Measurements from ENCODE around the gene MAN1A2.
A peak's percentile ranks its signal among the peaks of the same experiment; 100 is the strongest.

The MAN1A2 gene

DNA sequence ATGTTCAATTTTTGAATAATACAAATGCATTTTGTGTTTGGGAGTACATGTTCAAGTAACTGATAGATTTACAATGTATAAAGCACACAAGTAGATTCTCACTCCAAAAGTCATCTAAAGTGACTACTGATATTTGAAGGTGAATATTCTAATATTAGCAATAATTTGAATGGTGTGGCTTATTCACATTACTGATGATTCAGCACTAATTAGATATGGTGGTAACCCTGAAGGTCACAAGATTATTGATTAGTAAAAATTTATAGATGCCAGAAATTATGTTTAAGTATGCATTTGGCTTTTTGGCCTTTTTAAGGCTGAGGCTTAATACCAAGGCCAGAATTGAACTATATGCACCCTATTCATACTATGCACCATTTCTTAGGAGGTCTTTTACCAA, 186.2 kb downstream of the MAN1A2 start:
- H3K9me2 ChIP-seq (replicated peaks; ENCODE audit: control insufficient read depth, low read length): no peaks in the 10 kb centered on the region
- H3K27ac ChIP-seq (ENCODE audit: low read depth, low read length): no peak overlapping the region
- no peaks in the 10 kb centered on the region for H4K20me1 ChIP-seq (ENCODE audit: control insufficient read depth, insufficient read depth, low read depth, low read length)
- H3K27me3 ChIP-seq (ENCODE audit: control insufficient read depth, low read length): no peaks in the 10 kb centered on the region
- no peaks in the 10 kb centered on the region for H3K9me3 ChIP-seq (ENCODE audit: control insufficient read depth, insufficient read depth, low read length)
- H3K4me2 ChIP-seq (ENCODE audit: low read length): no peak overlapping the region
- no peaks in the 10 kb centered on the region for H3K36me3 ChIP-seq (ENCODE audit: control insufficient read depth, low read length)
- peaks cover 13% of the 10 kb centered on the region for H3K4me1 ChIP-seq (ENCODE audit: control insufficient read depth, low read length)
- no peak overlapping the region for H3K4me3 ChIP-seq (ENCODE audit: low read length)
- no peak for TF ChIP-seq EZH2phosphoT487 (IDR thresholded peaks at IDR 0.05; ENCODE audit: borderline replicate concordance, low read length)
- TF ChIP-seq, protein P1, sequence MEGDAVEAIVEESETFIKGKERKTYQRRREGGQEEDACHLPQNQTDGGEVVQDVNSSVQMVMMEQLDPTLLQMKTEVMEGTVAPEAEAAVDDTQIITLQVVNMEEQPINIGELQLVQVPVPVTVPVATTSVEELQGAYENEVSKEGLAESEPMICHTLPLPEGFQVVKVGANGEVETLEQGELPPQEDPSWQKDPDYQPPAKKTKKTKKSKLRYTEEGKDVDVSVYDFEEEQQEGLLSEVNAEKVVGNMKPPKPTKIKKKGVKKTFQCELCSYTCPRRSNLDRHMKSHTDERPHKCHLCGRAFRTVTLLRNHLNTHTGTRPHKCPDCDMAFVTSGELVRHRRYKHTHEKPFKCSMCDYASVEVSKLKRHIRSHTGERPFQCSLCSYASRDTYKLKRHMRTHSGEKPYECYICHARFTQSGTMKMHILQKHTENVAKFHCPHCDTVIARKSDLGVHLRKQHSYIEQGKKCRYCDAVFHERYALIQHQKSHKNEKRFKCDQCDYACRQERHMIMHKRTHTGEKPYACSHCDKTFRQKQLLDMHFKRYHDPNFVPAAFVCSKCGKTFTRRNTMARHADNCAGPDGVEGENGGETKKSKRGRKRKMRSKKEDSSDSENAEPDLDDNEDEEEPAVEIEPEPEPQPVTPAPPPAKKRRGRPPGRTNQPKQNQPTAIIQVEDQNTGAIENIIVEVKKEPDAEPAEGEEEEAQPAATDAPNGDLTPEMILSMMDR (IDR thresholded peaks at IDR 0.05; ENCODE audit: low read depth, low read length, poor library complexity, severe bottlenecking): no peak
- H3K79me2 ChIP-seq (ENCODE audit: control insufficient read depth, low read length): no peaks in the 10 kb centered on the region
- H3F3A ChIP-seq (ENCODE audit: control insufficient read depth, insufficient read depth): 0 out of 2 replicates have a peak, but pooled peaks cover 2% of the 10 kb centered on the region

GRCh38 chr1:117555806-117556205, 188.6 kb downstream of the MAN1A2 start:
- TF ChIP-seq, protein P1 (IDR thresholded peaks at IDR 0.05; ENCODE audit: low read depth, low read length, poor library complexity, severe bottlenecking): no peak
- no peak for TF ChIP-seq EZH2phosphoT487 (IDR thresholded peaks at IDR 0.05; ENCODE audit: borderline replicate concordance, low read length)
- no peaks in the 10 kb centered on the region for H3K27me3 ChIP-seq (ENCODE audit: control insufficient read depth, low read length)
- H3K9me2 ChIP-seq (replicated peaks; ENCODE audit: control insufficient read depth, low read length): no peaks in the 10 kb centered on the region
- H3K4me3 ChIP-seq (ENCODE audit: low read length): no peak overlapping the region
- no peak overlapping the region for H3K27ac ChIP-seq (ENCODE audit: low read depth, low read length)
- no peaks in the 10 kb centered on the region for H3K79me2 ChIP-seq (ENCODE audit: control insufficient read depth, low read length)
- peak overlapping the region; percentile 26 for H3K4me2 ChIP-seq (ENCODE audit: low read length)
- H4K20me1 ChIP-seq (ENCODE audit: control insufficient read depth, insufficient read depth, low read depth, low read length): no peaks in the 10 kb centered on the region
- H3K36me3 ChIP-seq (ENCODE audit: control insufficient read depth, low read length): no peaks in the 10 kb centered on the region
- H3K4me1 ChIP-seq (ENCODE audit: control insufficient read depth, low read length): peaks cover 13% of the 10 kb centered on the region
- 0 out of 2 replicates have a peak, but pooled peaks cover 2% of the 10 kb centered on the region for H3F3A ChIP-seq (ENCODE audit: control insufficient read depth, insufficient read depth)
- no peaks in the 10 kb centered on the region for H3K9me3 ChIP-seq (ENCODE audit: control insufficient read depth, insufficient read depth, low read length)

GRCh38 chr1:117556341-117556740, 189.1 kb downstream of the MAN1A2 start:
- no peaks in the 10 kb centered on the region for H3K79me2 ChIP-seq (ENCODE audit: control insufficient read depth, low read length)

More at GRCh38 chr1:117556341-117556740, 189.1 kb downstream of the MAN1A2 start:
- Histone ChIP-seq H3K27me3 (ENCODE audit: control insufficient read depth, low read length) (no peaks in the 10 kb centered on the region), H3K4me2 (ENCODE audit: low read length) (peak overlapping the region; percentile 26), H3F3A (ENCODE audit: control insufficient read depth, insufficient read depth) (0 out of 2 replicates have a peak, but pooled peaks cover 2% of the 10 kb centered on the region), H3K27ac (ENCODE audit: low read depth, low read length) (no peak overlapping the region), H3K9me3 (ENCODE audit: control insufficient read depth, insufficient read depth, low read length) (no peaks in the 10 kb centered on the region), H3K4me1 (ENCODE audit: control insufficient read depth, low read length) (peaks cover 13% of the 10 kb centered on the region), H3K36me3 (ENCODE audit: control insufficient read depth, low read length) (no peaks in the 10 kb centered on the region), H3K4me3 (ENCODE audit: low read length) (no peak overlapping the region), H4K20me1 (ENCODE audit: control insufficient read depth, insufficient read depth, low read depth, low read length) (no peaks in the 10 kb centered on the region), H3K9me2 (replicated peaks; ENCODE audit: control insufficient read depth, low read length) (no peaks in the 10 kb centered on the region)
- TF ChIP-seq, protein P1 (IDR thresholded peaks at IDR 0.05; ENCODE audit: low read depth, low read length, poor library complexity, severe bottlenecking): no peak
- TF ChIP-seq EZH2phosphoT487 (IDR thresholded peaks at IDR 0.05; ENCODE audit: borderline replicate concordance, low read length): no peak
